Mucosa of gallbladder (tissue), 1 donor: ENCODE measurements around the gene FGGY. TPM values are rescaled to one million over a fixed set of nuclear protein-coding genes. Genes with fewer than 3 reads are reported as not detected.

Experiments used
- DNase-seq: peaks from one replicate; pipeline ENCODE4 v3.0.0-alpha.2; 2020; ENCODE audit warnings: low spot score
- total RNA-seq: library from RNA; stranded (reverse); gene quantifications from one replicate; pipeline ENCODE4 v1.2.1, GENCODE V29; 2021
- donor health status: DM: no; HTN: no; CAD: no.

Gene FGGY
- total RNA-seq, 1 donor from 2014 or later = 36.4 TPM

- DNase-seq = no peak
Measured at GRCh38 chr1:59412718-59413326, 115.9 kb downstream of the FGGY start.

- no peak for DNase-seq
Measured at GRCh38 chr1:59413327-59413720, 116.4 kb downstream of the FGGY start.

- DNase-seq = no peak
Measured at GRCh38 chr1:59414406-59415133, 117.7 kb downstream of the FGGY start.

- no peak for DNase-seq
Measured at GRCh38 chr1:59415286-59415850, 118.5 kb downstream of the FGGY start.

GRCh38 chr1:59415881-59416280 lies 119.0 kb downstream of the FGGY start:
- DNase-seq = no peak

- DNase-seq = no peak
Measured at GRCh38 chr1:59417406-59417805, 120.5 kb downstream of the FGGY start.

GRCh38 chr1:59418363-59419144 lies 121.7 kb downstream of the FGGY start:
- DNase-seq = no peak

GRCh38 chr1:59419361-59420140 lies 122.7 kb downstream of the FGGY start:
- no peak for DNase-seq

- DNase-seq = no peak
Measured at GRCh38 chr1:59421232-59421920, 124.5 kb downstream of the FGGY start.

GRCh38 chr1:59422921-59423575 lies 126.2 kb downstream of the FGGY start:
- peak; percentile 93 for DNase-seq

GRCh38 chr1:59427155-59427554 lies 130.3 kb downstream of the FGGY start:
- DNase-seq = no peak

- no peak for DNase-seq
Measured at GRCh38 chr1:59427784-59428183, 130.9 kb downstream of the FGGY start.

GRCh38 chr1:59428828-59429227 lies 131.9 kb downstream of the FGGY start:
- no peak for DNase-seq

GRCh38 chr1:59429656-59430055 lies 132.8 kb downstream of the FGGY start:
- no peak for DNase-seq

- DNase-seq = no peak
Measured at GRCh38 chr1:59431566-59432294, 134.8 kb downstream of the FGGY start.

GRCh38 chr1:59432531-59433439 lies 135.9 kb downstream of the FGGY start:
- DNase-seq = no peak

GRCh38 chr1:59433440-59433813 lies 136.5 kb downstream of the FGGY start:
- DNase-seq = no peak

GRCh38 chr1:59434336-59434735 lies 137.4 kb downstream of the FGGY start:
- no peak for DNase-seq

- DNase-seq = no peak
Measured at GRCh38 chr1:59436637-59437036, 139.7 kb downstream of the FGGY start.
